NCI-H2081 (cell line): ENCODE data around the gene AKAP6.

Source experiments
- DNase-seq, 2 experiments: peaks; one replicate each; lab custom pipeline; 2025; lab: John Stamatoyannopoulos, UW

Gene AKAP6

DNA sequence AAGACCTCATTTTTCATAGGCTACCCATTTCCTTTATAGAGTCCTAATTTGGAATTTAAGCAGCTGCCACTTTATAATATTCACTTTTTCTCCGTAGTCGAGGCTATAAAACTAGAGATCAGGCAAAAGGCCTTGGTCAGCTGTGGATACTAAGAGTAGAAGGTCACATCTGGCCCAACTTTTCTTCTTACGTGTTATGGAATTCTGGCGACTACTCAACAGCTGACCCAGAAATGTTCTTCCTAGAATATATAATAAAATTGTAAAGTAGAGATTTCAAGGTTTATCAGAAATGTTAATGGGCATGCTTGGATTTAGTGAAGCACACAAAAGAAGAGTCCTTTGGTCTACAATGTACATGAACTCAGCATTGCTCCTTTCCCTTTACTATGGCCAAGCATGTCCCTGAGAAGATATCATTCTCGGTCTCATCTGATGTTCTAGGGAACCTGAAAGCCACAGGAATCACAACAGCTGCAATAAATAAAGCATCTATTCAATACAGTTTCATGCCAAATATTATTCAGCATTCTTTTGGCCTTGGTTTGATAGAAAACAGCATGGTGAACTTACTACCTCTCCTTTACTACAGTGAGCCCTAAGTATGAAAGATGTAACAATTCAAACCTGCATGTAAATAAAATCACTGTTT lies 348.2 kb downstream of the AKAP6 start:
- DNase-seq: no peak

DNA sequence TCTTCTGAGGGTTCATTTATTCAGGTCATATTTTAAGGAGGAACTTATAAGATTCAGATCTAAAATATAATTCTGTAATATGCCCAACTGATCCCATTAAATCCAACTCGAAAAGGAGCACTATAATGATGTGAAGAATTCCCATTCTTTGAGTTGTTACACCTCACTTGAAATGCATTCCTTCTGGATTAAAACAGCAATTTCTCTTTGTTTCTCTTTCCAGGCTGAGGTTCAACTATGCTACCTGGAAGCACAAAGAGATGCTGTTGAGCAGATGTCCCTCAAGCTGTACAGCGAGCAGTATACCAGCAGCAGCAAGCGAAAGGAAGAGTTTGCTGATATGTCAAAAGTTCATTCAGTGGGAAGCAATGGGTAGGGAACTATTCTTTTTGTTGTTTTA lies 349.0 kb downstream of the AKAP6 start:
- no peak for DNase-seq

DNA sequence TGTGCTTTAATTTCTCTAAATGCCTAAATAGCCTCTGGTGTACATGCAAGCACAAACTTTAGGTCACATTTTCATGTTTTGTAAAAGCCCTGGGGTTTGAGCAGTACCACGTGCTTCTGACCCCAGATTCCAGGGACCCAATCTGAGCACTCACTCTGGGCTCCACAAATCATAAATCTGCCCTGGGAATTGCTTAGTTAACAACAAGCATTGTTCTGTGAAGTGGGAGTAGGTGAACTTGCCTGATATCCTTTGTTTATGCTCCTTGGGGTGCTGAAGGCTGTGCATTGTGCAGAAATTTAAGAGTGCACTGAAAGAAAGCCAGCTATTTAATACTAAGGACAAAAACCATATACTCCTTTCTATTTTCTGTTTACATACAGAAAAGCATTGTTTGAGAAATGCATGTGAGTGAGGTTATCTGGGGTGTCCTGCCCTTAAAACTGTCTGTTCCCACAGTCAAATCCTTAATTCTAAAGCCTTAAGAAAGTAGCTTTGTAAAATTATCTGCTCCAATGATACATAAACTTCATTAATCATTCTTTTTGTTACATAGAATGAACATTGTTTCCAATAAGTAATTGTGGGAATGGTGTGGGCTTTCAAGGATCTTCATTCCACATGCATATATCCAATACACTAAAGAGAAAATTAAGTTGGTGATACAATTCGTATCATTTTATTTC lies 351.0 kb downstream of the AKAP6 start:
- DNase-seq: peak in 1 of 2 experiments; percentile 53

DNA sequence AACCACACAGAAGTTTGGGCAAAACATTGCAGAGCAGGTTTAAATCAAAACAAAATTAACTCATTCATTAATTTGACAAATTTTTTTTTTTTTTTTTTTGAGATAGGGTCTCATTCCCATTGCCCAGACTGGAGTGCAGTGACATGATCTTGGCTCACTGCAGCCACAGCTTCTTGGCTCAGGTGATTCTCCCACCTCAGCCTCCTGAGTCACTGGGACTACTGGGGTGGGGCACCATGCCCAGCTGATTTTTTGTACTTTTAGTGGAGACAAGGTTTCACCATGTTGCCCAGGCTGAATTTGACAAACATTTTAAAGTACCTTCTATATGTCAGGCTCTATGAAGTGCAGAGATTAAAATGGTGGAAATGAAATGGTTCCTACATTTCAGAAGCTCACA lies 352.5 kb downstream of the AKAP6 start:
- DNase-seq: no peak

DNA sequence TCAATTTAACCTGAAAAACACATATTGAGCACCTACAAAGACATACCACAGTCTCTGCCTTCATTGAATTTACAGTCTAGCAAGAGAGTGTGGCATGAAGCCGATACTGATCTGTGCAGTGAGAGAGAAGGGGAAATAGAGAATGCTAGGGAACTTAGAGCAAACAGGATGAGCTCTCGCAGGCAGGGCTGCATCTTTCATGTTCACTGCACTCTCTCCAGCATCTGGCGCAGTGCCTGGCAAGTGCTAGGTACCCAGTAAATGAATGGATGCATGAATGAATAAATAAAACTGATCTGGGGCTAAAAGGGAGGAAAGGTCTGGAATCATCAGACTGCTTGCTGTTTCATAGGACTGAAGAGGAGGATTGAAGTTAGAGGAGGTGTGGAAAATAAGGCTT lies 353.1 kb downstream of the AKAP6 start:
- DNase-seq: peak in 1 of 2 experiments; percentile 27

DNA sequence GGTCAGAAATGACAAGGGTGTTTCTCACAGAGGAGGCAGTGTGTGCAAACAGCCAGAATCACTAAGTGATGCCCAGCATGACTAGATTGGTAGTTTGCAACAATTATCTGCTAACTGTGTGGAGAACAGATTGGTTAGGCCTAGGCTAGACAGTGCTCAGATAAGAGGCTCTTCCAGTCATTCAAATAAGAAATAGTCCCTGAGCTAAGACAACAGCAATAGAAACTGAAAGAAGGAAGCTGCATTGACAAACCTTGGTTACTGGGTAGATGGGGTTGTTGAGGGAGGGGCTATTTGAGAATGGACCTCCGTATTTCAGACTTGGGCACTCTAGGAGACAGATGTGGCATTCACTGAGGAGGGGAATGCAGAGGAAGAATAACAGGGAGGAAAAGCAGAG lies 354.6 kb downstream of the AKAP6 start:
- DNase-seq: no peak

DNA sequence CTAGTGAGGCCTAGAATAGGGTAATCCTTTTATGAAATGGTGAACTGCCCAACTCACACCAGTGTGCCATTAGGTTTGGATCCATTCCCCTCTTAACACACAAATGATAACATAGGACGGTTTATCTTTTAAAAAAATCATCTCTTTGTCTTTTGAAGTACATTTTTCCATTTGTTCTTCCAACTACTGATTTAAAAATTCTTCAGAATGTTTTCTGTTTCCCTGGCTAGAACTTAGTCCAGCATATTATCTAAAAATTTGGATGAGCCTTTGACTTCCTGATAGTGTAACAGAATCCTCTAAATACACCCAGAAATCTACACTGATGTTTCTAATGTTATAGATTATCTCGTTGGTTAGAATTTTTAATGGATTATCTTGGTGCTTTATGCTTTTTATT lies 359.8 kb downstream of the AKAP6 start:
- no peak for DNase-seq

DNA sequence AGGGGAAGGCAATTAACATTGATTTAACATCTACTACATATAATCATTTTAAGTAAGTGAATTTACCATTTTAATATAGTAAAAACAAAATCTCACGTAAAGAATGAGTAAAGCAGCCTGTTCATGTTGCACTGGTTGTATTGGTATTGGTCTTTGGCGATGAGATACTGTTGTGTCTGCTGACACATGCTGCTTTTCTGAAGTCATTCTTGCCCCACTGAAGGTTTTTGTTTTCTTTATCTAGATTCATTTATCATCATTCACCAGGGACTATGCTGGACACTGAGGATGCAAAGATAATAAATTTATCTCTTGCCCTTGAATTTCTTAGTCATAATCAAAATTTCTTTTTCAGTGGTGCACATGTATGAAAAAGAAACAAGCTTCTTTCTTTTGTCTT lies 363.3 kb downstream of the AKAP6 start:
- DNase-seq: no peak

DNA sequence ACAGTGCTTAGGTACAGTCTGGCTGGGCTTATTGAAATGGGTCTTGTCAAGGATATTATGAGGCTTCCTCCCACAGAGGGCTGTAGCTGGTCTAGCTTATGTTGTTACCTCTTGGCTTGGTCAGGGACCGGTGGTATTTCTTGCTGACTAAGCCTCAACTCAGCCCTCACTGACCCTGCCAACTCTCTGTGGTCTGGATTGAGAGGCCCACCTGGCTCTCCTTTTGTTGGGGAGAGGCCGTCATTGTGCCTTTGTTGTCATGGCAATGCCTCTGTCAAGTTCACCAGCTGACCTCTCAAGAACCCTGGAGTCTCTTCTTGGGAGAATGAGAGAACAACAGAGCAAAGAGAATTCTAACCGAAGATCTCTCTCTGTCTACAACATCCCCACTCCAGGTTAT lies 364.0 kb downstream of the AKAP6 start:
- no peak for DNase-seq

DNA sequence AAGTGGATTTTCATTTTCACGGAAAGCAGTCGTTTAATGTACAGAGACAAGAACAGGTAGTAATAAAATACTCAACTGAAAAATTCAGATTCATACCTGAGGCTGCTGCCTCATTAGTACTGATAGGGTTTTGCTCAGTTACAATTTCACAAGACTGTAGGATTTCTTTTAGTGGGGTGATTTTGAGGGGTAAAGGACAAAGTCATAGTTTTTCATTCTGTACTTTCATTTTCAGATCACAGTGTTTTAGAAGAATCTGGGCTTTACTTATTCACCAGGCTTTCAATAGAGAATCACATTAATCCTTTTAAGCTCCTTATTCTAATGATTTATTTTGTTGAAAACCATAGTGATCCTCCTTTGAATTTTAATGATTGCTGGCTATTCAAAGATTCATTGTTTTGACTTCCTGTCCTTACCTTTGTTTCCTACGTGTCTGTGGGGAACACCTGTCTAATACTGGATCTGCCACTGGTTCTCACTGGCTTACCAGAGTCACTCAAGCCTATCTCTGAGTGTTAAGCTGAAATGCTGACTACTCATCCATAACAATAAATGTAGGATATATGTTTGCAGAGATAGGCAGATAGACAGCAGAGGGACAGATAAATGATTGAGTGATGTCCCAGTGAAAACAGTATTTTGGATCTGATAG lies 365.8 kb downstream of the AKAP6 start:
- peak in 1 of 2 experiments; percentile 48 for DNase-seq

DNA sequence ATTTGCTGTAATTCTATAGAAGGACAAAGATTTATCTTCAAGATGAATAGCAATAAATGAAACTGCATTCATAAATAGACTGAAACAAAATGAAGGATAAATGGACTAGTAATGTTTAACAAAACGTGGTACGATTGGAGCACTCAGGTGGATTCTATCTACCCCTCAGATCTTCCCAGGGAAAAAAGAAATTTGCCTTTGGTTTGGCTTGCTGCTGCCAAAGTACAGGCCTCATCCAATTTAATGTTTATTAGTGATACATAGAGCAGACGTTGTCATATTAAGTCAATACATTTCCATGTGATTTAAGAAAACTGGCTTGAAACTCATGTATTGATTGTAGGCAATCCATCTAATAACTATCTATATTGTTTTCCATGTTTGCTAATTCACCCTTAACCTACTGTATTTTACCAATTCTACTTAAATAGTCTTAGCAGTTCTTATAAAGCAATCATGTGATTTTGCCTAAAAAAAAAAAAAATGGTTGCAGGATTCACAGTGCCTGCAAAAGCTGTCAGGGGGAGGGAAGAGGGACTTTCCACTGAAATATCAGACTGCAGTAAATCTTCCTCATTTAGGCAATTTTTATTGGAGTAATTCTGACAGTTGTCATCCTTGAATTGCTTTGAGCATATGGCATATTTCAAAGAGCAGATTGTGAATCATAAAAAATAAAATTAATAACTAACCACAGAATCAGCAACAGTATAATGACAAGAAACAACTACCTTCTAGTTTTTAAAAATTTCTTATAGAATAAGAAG lies 367.4 kb downstream of the AKAP6 start:
- DNase-seq: no peak

DNA sequence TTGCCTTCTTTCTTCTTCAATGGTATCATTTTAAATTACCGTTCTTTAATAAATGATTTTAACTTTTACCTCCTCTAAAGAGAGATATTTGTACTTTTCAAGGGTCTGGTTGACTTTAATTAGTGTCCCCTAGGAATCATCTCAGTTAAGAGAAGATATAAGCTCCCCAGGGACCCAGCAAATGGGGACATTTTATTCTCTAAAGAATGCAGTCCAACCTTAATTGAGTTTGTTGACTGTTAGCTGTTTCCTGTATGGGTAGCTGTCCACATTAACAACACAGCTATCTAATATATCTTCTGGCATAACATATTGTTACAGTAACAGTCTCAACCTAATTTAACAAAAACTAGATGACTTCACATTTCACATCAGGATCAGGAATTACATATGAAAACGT lies 368.0 kb downstream of the AKAP6 start:
- DNase-seq: no peak

DNA sequence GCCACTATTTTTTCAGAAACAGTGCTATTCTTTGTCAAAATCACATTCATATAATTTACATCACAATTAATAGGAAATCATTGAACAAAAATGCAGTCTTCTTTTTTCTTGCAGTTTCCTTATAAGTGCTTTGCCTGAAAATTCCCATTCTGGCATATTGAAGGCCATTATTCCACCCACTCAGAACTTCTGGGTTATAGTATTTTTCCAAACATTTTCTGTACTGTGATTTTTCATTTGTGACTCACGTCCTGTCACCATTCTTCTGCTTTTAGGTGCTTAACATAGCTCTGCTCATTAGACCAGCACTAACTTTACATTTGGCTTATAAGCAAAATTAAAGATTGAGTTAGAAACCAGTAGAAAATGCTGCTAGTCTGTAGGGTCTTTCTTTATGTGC lies 368.6 kb downstream of the AKAP6 start:
- no peak for DNase-seq

DNA sequence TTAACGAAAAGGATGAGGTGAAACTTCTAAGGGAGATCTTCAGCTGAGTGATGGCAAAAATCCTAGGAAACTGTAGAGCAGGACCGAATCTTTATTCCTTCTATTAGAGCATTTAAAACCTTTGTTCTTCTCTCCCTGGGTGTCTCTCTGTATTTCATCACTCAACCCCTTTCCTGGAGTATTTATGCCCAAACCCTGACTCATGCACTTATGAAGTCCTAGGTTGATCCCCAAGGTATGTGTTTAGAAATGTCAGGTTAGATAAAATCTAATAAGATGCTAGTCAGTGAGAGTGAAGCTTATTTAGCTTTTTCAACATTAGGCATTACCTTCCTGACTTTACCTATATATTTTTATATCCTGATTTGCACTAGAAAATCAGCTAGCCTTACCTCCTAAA lies 369.7 kb downstream of the AKAP6 start:
- DNase-seq: no peak

DNA sequence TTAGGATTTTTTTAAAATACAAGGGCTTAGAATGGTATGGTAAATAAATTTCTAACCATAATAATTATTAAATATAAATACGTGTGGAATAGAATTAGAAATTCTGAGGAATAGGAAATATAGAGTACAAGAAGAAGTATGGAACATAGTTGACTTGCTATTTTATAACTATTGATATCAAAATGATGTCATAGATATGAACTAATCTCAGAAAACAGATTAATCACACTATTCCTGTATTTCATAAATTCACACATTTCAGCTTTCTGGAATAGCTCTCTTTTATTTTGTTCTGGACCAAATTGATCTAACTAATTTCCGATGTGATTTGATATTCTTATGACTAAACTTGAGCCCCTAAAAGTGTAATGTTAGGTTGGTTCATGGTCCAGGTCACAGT lies 372.4 kb downstream of the AKAP6 start:
- no peak for DNase-seq

DNA sequence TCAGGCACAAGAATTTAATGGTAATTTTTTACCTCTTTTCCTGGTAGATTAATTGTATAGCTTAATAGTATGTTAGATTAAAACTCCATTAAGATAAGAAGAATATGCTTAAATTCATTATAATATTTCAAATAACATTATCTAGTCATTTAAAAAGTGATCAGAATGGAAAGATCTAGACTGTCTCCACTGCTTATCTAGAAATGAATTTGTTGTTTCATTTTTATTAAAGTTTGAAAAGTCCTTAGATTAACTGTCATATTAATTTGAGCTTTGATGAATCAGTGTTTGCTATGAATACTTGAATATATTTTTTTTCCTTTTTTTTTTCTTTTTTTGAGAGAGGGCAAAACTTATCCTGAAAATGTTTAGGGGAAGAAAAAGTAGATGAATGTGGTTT lies 373.0 kb downstream of the AKAP6 start:
- DNase-seq: no peak

DNA sequence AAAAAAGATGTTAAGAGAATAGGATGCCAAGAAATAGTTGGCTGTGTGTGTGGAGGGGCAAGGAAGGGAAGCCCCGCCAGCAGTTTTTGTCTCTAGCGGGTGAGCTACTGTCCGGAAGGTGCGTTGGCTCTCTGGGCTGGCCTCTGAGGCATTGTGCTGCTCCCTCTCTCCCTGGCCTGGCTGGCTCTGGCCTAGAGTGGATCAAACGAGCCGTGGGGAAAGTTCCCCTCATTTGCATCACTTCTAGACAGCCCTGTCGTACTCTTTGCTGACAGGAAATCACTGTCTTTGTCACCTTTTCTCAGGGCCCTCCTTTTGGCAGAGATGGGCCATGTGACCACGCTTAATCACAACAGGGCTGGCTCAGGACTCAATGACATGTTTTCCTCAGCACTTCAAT lies 373.5 kb downstream of the AKAP6 start:
- no peak for DNase-seq

DNA sequence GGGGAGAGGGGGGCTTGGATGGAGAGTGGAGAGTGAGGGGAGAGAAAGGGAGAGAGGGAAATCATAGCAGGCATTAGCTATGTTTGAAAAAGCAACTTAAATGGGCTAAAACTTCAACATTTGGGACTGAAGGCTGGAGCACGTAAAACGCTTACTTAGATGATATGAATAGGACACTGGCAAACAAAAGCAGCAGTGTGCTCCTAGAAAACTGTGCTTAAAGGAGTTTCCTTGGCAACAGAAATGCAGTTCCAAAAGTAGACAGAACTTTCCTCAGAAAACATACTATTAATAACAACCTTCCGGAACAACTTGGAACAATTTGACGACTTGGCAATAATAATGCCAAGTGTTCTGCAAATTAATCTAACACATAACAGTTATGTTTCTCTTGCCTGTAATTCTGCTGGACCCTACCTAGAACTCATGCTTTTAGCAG lies 374.1 kb downstream of the AKAP6 start:
- DNase-seq: no peak

DNA sequence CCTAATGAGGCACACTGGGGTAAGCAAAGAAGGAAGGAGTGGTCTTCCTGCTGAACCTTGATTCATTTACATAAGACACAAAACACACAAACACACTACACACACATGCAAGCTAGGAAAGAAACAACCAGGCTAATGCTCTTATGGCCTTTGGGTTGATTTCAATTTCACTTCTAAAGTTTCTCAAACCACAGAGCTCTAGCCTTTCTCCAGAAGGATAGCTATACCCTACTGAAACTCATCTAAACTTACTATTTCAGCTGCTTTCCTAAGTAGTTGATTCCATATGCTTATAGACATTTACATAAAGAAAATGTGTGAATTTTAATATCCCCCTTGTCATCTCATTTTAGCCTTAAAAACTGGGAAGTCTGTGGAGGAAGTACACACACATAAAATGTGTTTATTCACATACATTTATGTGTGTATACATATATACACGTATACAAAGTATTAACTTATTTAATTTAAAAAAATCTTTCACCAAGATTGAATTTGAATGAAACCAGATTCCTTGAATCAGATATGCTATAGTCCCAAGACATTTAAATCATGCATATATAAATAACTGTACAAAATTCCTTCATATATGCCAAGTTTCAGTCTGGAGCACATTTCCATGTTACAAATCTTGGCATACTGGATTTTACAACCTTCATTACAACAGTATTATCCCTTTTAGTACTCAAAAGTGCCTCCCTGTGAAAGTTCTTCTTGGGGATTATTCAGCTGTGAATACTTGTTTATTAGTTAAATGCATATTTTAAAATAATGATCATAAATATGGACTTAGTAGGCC lies 377.8 kb downstream of the AKAP6 start:
- no peak for DNase-seq

DNA sequence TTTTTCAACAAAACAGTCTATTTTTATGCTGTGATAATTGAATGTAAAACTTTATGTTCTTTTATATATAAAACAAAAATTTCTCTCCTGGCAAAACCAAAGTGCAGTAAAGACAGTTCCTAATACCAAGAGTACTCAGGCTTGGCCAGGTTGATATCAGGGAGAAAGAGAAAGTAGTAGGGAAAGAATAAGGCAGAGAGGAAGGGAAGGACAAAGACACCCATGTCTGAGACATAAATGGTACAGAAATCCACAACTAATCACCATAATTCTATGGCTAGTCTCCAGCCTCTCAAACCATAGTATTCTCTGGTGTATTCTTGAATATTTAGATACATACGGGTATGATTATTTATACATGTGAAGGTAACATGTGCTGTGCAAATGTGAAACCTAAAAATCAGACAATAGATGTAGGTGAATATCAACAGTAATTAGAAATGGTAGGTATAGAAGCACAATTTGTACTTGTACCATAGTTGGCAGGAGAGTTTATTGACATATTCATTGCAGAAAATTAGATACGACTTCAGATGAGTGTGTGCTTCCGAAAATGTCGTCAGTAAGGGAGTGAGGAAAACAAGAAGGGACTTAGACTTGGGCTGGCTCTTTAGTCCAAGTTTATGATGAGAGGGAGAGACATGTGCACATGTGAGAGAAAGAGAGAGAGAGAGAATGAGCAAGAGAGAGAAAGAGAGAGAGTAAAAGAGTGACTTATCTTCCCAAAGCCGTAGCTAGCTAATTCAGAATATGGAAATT lies 378.8 kb downstream of the AKAP6 start:
- peak in 1 of 2 experiments; percentile 2 for DNase-seq

DNA sequence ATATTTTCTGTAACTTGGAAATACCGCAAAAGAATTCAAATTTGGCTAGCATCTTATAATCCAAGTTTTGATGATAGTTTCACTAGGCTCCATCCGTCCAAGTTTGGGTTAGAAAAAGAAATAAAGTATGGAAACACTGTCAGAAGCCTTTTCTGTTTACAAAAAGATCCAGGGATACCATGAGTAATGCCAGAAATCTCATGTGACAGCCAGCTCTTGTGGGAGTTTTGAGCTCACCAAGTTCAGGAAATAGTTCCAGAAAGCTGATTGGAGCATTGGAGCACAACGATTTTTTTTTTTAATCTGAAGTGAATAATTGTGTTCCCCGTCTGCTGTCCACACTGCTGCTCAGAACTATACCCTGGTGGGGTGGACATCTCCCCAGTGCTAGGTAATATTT lies 379.9 kb downstream of the AKAP6 start:
- DNase-seq: no peak
